22Rv1 (cell line): ENCODE measurements around the gene SYNJ1.

ENCODE experiments used
- CTCF ChIP-seq: fragments of 450-650 bp; IDR thresholded peaks from 2 replicates; pipeline ENCODE4 v1.5.1; 2017; ENCODE audit warnings: mild to moderate bottlenecking
- ZFX ChIP-seq: fragments of 450-650 bp; IDR thresholded peaks from 2 replicates; pipeline ENCODE4 v1.6.1; 2017; ENCODE audit warnings: antibody characterized with exemption, borderline replicate concordance

- TF ChIP-seq CTCF (no peak), ZFX (no peak)
Measured at GRCh38 chr21:32728456-32728839, 635 bp upstream of the SYNJ1 start.
